ENCODE results near the gene ARHGAP10. TPM values are rescaled to one million over a fixed set of nuclear protein-coding genes. Genes with fewer than 3 reads are reported as not detected.

The ARHGAP10 gene
- total RNA-seq, 1 experiment from 2014 or later = 4.8 TPM

DNA sequence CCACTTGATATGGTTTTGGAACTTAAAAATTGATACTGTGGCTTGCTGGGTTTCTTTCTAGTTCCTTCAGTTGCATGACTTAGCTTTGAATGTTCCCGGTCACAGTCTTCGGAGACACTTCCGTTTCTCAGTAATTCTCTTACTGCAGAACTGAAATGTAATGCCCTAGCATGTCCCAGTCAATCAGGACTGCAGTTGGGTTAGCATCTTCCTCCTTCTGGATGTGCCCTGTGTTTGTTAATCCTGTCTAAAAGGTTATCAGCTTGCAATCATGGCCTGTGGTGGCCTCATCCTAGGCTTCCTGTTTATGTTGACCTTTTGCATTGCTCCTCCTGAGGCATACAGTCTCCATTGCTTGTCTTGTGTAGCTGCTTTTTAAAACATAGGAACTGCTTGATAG is 275.9 kb downstream of the ARHGAP10 start:
- no peaks in the 10 kb centered on the region for H3K36me3 ChIP-seq (ENCODE audit: insufficient read depth, low read length, poor library complexity, severe bottlenecking)
- H3K9me3 ChIP-seq (ENCODE audit: low read depth, low read length, poor library complexity, severe bottlenecking) = no peaks in the 10 kb centered on the region
- H3K27ac ChIP-seq (ENCODE audit: low read depth, low read length, poor library complexity, severe bottlenecking) = no peak overlapping the region
- POLR2A ChIA-PET (ENCODE audit: low non-redundant PET) = no interaction called here
- TF ChIP-seq, protein P1, sequence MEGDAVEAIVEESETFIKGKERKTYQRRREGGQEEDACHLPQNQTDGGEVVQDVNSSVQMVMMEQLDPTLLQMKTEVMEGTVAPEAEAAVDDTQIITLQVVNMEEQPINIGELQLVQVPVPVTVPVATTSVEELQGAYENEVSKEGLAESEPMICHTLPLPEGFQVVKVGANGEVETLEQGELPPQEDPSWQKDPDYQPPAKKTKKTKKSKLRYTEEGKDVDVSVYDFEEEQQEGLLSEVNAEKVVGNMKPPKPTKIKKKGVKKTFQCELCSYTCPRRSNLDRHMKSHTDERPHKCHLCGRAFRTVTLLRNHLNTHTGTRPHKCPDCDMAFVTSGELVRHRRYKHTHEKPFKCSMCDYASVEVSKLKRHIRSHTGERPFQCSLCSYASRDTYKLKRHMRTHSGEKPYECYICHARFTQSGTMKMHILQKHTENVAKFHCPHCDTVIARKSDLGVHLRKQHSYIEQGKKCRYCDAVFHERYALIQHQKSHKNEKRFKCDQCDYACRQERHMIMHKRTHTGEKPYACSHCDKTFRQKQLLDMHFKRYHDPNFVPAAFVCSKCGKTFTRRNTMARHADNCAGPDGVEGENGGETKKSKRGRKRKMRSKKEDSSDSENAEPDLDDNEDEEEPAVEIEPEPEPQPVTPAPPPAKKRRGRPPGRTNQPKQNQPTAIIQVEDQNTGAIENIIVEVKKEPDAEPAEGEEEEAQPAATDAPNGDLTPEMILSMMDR (conservative IDR thresholded peaks at IDR 0.05; ENCODE audit: low read depth, low read length) = no peak
- TF ChIP-seq EZH2 (IDR thresholded peaks at IDR 0.05; ENCODE audit: borderline replicate concordance, low read depth, low read length, poor library complexity, severe bottlenecking) = no peak
- no TSS peak for BruUV-seq (replicated peaks)
- H3K4me1 ChIP-seq (ENCODE audit: insufficient read depth, low read length, poor library complexity, severe bottlenecking) = peaks cover 6% of the 10 kb centered on the region
- intact Hi-C loops (cut with micrococcal nuclease; ENCODE audit: unreplicated experiment) = no loop called here
- no peak for DNase-seq (ENCODE audit: low spot score)
- H3K27me3 ChIP-seq (replicated peaks; ENCODE audit: insufficient read depth, low read depth, low read length, poor library complexity) = no peaks in the 10 kb centered on the region
- CTCF ChIA-PET = no interaction called here
- H3K4me3 ChIP-seq (ENCODE audit: low read depth, low read length, poor library complexity, severe bottlenecking) = no peak overlapping the region

GRCh38 chr4:148015058-148015457 is 283.2 kb downstream of the ARHGAP10 start:
- ChIA-PET POLR2A (ENCODE audit: low non-redundant PET) (no interaction called here), CTCF (no interaction called here)
- Histone ChIP-seq H3K9me3 (ENCODE audit: low read depth, low read length, poor library complexity, severe bottlenecking) (no peaks in the 10 kb centered on the region), H3K27me3 (replicated peaks; ENCODE audit: insufficient read depth, low read depth, low read length, poor library complexity) (no peaks in the 10 kb centered on the region), H3K36me3 (ENCODE audit: insufficient read depth, low read length, poor library complexity, severe bottlenecking) (no peaks in the 10 kb centered on the region), H3K27ac (ENCODE audit: low read depth, low read length, poor library complexity, severe bottlenecking) (no peak overlapping the region), H3K4me3 (ENCODE audit: low read depth, low read length, poor library complexity, severe bottlenecking) (no peak overlapping the region), H3K4me1 (ENCODE audit: insufficient read depth, low read length, poor library complexity, severe bottlenecking) (no peaks in the 10 kb centered on the region)
- TF ChIP-seq EZH2 (IDR thresholded peaks at IDR 0.05; ENCODE audit: borderline replicate concordance, low read depth, low read length, poor library complexity, severe bottlenecking) = no peak
- TF ChIP-seq, protein P1 (conservative IDR thresholded peaks at IDR 0.05; ENCODE audit: low read depth, low read length) = no peak
- no TSS peak for BruUV-seq (replicated peaks)
- intact Hi-C loops (cut with micrococcal nuclease; ENCODE audit: unreplicated experiment) = no loop called here
- DNase-seq (ENCODE audit: low spot score) = no peak

DNA sequence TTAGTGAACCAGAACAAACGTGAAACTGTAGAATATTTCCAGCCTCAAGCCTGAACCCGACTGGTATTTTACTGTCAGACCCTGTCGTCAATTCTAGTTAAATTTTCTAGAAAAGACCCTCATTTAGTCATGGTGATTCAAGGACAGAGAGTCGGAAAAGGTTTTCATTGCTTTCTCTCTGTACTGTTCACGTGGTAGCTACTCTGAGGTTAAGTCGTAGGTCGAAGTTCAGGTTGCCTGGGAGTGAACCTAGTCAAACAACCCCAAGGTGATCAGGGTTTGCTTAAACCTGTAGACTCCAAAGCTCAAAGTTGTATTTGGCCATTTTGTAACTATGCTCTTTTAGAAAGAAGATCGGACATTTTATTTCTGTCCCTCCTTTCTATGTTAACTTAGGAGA is 283.6 kb downstream of the ARHGAP10 start:
- intact Hi-C loops (cut with micrococcal nuclease; ENCODE audit: unreplicated experiment) = no loop called here
- CTCF ChIA-PET = no interaction called here

More for the DNA sequence above, 283.6 kb downstream of the ARHGAP10 start:
- Histone ChIP-seq H3K36me3 (ENCODE audit: insufficient read depth, low read length, poor library complexity, severe bottlenecking) (no peaks in the 10 kb centered on the region), H3K4me3 (ENCODE audit: low read depth, low read length, poor library complexity, severe bottlenecking) (no peak overlapping the region), H3K27ac (ENCODE audit: low read depth, low read length, poor library complexity, severe bottlenecking) (no peak overlapping the region), H3K27me3 (replicated peaks; ENCODE audit: insufficient read depth, low read depth, low read length, poor library complexity) (no peaks in the 10 kb centered on the region), H3K4me1 (ENCODE audit: insufficient read depth, low read length, poor library complexity, severe bottlenecking) (no peaks in the 10 kb centered on the region), H3K9me3 (ENCODE audit: low read depth, low read length, poor library complexity, severe bottlenecking) (no peaks in the 10 kb centered on the region)
- TF ChIP-seq, protein P1 (conservative IDR thresholded peaks at IDR 0.05; ENCODE audit: low read depth, low read length) = no peak
- no peak for TF ChIP-seq EZH2 (IDR thresholded peaks at IDR 0.05; ENCODE audit: borderline replicate concordance, low read depth, low read length, poor library complexity, severe bottlenecking)
- BruUV-seq (replicated peaks) = no TSS peak
- POLR2A ChIA-PET (ENCODE audit: low non-redundant PET) = no interaction called here
- no peak for DNase-seq (ENCODE audit: low spot score)

All from A673 (cell line).